ENCODE measurements around the gene PDE6B. TPM values are rescaled to one million over a fixed set of nuclear protein-coding genes. Genes with fewer than 3 reads are reported as not detected.

The PDE6B gene
- total and polyA plus RNA-seq, 2 of the 13 experiments (the other 11 are each of a cell fraction or from before 2014, with no cell fraction given) = 0.38 to 0.40 TPM

DNA sequence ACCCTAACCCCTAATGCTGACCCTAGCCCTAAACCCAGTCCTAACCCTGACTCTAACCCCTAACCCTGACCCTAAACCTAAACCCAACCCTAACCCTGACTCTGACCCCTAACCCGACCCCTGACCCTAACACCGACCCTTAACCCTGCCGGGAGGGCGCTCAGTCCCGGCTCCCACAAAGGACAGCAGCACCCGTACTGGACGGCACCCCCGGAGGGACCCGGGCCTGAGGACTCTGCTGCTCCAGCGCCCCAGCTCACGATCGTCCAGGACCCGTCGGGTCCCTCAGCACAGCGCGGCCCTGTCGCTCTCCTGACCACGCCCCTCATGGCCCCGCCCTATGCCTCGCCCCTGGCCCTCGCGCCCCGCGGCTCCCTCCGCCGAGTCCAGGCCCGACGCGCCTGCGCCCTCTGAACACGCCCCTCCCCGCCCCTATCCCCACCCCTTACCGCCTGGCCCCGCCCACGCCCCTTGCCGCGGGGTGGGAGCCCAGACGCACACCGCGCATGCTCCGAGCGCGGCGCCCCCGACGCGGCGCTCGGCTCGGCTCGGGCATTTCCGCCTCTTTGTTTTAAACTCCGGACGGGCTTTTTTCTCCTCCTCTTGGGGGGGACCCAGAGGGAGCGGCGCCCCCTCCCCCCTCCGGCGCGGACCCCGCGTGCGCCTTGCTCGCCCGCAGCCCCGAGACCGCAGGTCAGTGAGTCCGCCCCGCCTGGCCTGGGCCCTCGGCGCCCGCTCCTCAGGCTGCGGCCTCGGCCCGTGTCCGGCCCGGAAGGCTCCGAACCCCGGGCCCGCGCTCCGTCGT, 80.1 kb downstream of the PDE6B start, which contains the start of gene PCGF3 (continued):
- TF ChIP-seq, protein P1, sequence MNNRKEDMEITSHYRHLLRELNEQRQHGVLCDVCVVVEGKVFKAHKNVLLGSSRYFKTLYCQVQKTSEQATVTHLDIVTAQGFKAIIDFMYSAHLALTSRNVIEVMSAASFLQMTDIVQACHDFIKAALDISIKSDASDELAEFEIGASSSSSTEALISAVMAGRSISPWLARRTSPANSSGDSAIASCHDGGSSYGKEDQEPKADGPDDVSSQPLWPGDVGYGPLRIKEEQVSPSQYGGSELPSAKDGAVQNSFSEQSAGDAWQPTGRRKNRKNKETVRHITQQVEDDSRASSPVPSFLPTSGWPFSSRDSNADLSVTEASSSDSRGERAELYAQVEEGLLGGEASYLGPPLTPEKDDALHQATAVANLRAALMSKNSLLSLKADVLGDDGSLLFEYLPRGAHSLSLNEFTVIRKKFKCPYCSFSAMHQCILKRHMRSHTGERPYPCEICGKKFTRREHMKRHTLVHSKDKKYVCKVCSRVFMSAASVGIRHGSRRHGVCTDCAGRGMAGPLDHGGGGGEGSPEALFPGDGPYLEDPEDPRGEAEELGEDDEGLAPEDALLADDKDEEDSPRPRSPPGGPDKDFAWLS (CRISPR knock-in tag; IDR thresholded peaks at IDR 0.05; ENCODE audit: borderline replicate concordance) = no peak
- TF ChIP-seq SRY (CRISPR knock-in tag; IDR thresholded peaks at IDR 0.05) (peak; percentile 61; the same call in 1 of the 2 replicates), ZBTB7B (CRISPR knock-in tag; IDR thresholded peaks at IDR 0.05) (no peak), KDM6A (CRISPR knock-in tag; IDR thresholded peaks at IDR 0.05; ENCODE audit: low read depth) (no peak), HNRNPK (IDR thresholded peaks at IDR 0.05; ENCODE audit: low read depth, low read length, poor library complexity, severe bottlenecking) (peak; percentile 83), ZNF350 (CRISPR knock-in tag; IDR thresholded peaks at IDR 0.05; ENCODE audit: borderline replicate concordance, low read depth) (no peak), EED (CRISPR knock-in tag; IDR thresholded peaks at IDR 0.05) (no peak), ZNF224 (CRISPR knock-in tag; IDR thresholded peaks at IDR 0.05) (no peak), ZNF501 (CRISPR knock-in tag; IDR thresholded peaks at IDR 0.05) (no peak), SMAD3 (CRISPR knock-in tag; IDR thresholded peaks at IDR 0.05) (no peak), XRCC5 (optimal IDR thresholded peaks at IDR 0.05; ENCODE audit: low read length) (no peak), CHCHD3 (CRISPR knock-in tag; IDR thresholded peaks at IDR 0.05) (no peak), FOXK2 (IDR thresholded peaks at IDR 0.05) (no peak), RAD21 (CRISPR knock-in tag; IDR thresholded peaks at IDR 0.05) (peak; percentile 19; the same call in 1 of the 2 replicates), POLR2A (IDR thresholded peaks at IDR 0.05; ENCODE audit: insufficient read depth in 1 of 2, low read depth in 2 of 2, low read length in 2 of 2) (peak in 1 of 2 experiments; percentile 34; a peak in 1 of 4 replicates), ZSCAN9 (CRISPR knock-in tag; IDR thresholded peaks at IDR 0.05; ENCODE audit: borderline replicate concordance) (no peak; the same call in 1 of the 2 replicates), ZNF530 (CRISPR knock-in tag; IDR thresholded peaks at IDR 0.05; ENCODE audit: low read depth) (no peak)
- TF ChIP-seq, protein P2, sequence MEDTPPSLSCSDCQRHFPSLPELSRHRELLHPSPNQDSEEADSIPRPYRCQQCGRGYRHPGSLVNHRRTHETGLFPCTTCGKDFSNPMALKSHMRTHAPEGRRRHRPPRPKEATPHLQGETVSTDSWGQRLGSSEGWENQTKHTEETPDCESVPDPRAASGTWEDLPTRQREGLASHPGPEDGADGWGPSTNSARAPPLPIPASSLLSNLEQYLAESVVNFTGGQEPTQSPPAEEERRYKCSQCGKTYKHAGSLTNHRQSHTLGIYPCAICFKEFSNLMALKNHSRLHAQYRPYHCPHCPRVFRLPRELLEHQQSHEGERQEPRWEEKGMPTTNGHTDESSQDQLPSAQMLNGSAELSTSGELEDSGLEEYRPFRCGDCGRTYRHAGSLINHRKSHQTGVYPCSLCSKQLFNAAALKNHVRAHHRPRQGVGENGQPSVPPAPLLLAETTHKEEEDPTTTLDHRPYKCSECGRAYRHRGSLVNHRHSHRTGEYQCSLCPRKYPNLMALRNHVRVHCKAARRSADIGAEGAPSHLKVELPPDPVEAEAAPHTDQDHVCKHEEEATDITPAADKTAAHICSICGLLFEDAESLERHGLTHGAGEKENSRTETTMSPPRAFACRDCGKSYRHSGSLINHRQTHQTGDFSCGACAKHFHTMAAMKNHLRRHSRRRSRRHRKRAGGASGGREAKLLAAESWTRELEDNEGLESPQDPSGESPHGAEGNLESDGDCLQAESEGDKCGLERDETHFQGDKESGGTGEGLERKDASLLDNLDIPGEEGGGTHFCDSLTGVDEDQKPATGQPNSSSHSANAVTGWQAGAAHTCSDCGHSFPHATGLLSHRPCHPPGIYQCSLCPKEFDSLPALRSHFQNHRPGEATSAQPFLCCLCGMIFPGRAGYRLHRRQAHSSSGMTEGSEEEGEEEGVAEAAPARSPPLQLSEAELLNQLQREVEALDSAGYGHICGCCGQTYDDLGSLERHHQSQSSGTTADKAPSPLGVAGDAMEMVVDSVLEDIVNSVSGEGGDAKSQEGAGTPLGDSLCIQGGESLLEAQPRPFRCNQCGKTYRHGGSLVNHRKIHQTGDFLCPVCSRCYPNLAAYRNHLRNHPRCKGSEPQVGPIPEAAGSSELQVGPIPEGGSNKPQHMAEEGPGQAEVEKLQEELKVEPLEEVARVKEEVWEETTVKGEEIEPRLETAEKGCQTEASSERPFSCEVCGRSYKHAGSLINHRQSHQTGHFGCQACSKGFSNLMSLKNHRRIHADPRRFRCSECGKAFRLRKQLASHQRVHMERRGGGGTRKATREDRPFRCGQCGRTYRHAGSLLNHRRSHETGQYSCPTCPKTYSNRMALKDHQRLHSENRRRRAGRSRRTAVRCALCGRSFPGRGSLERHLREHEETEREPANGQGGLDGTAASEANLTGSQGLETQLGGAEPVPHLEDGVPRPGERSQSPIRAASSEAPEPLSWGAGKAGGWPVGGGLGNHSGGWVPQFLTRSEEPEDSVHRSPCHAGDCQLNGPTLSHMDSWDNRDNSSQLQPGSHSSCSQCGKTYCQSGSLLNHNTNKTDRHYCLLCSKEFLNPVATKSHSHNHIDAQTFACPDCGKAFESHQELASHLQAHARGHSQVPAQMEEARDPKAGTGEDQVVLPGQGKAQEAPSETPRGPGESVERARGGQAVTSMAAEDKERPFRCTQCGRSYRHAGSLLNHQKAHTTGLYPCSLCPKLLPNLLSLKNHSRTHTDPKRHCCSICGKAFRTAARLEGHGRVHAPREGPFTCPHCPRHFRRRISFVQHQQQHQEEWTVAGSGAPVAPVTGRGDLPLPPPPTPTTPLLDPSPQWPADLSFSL (CRISPR knock-in tag; IDR thresholded peaks at IDR 0.05) = no peak
- TF ChIP-seq, protein P3, sequence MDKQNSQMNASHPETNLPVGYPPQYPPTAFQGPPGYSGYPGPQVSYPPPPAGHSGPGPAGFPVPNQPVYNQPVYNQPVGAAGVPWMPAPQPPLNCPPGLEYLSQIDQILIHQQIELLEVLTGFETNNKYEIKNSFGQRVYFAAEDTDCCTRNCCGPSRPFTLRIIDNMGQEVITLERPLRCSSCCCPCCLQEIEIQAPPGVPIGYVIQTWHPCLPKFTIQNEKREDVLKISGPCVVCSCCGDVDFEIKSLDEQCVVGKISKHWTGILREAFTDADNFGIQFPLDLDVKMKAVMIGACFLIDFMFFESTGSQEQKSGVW (CRISPR knock-in tag; IDR thresholded peaks at IDR 0.05; ENCODE audit: borderline replicate concordance) = no peak
- TF ChIP-seq, protein P4, sequence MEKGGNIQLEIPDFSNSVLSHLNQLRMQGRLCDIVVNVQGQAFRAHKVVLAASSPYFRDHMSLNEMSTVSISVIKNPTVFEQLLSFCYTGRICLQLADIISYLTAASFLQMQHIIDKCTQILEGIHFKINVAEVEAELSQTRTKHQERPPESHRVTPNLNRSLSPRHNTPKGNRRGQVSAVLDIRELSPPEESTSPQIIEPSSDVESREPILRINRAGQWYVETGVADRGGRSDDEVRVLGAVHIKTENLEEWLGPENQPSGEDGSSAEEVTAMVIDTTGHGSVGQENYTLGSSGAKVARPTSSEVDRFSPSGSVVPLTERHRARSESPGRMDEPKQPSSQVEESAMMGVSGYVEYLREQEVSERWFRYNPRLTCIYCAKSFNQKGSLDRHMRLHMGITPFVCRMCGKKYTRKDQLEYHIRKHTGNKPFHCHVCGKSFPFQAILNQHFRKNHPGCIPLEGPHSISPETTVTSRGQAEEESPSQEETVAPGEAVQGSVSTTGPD (CRISPR knock-in tag; IDR thresholded peaks at IDR 0.05) = no peak
